ENCODE results near the gene IFI44L. TPM values are rescaled to one million over a fixed set of nuclear protein-coding genes. Genes with fewer than 3 reads are reported as not detected.

Gene IFI44L
- total RNA-seq, 1 donor from 2014 or later = 3.6 TPM

GRCh38 chr1:78617615-78618026 is 2.6 kb upstream of the IFI44L start:
- peak; percentile 88 for TF ChIP-seq CTCF (conservative IDR thresholded peaks at IDR 0.05; ENCODE audit: low read depth, low read length)
- no peak overlapping the region for H3K4me3 ChIP-seq (ENCODE audit: low read depth, low read length)
- no peak for DNase-seq (ENCODE audit: low read depth)

- DNase-seq (ENCODE audit: low read depth) = no peak
- no peak for TF ChIP-seq CTCF (conservative IDR thresholded peaks at IDR 0.05; ENCODE audit: low read depth, low read length)
- H3K4me3 ChIP-seq (ENCODE audit: low read depth, low read length) = no peak overlapping the region
Observed at GRCh38 chr1:78619032-78619431, 1.2 kb upstream of the IFI44L start.

- no peak for TF ChIP-seq CTCF (conservative IDR thresholded peaks at IDR 0.05; ENCODE audit: low read depth, low read length)
- DNase-seq (ENCODE audit: low read depth) = no peak
- H3K4me3 ChIP-seq (ENCODE audit: low read depth, low read length) = no peak overlapping the region
Observed at GRCh38 chr1:78619446-78619802, 824 bp upstream of the IFI44L start.

GRCh38 chr1:78620666-78621065 is 418 bp downstream of the IFI44L start:
- DNase-seq (ENCODE audit: low read depth) = no peak
- no peak for TF ChIP-seq CTCF (conservative IDR thresholded peaks at IDR 0.05; ENCODE audit: low read depth, low read length)
- H3K4me3 ChIP-seq (ENCODE audit: low read depth, low read length) = peak overlapping the region; percentile 51

- H3K4me3 ChIP-seq (ENCODE audit: low read depth, low read length) = no peak overlapping the region
- no peak for TF ChIP-seq CTCF (conservative IDR thresholded peaks at IDR 0.05; ENCODE audit: low read depth, low read length)
- DNase-seq (ENCODE audit: low read depth) = no peak
Observed at GRCh38 chr1:78622548-78622947, 2.3 kb downstream of the IFI44L start.

GRCh38 chr1:78624035-78624434 is 3.8 kb downstream of the IFI44L start:
- DNase-seq (ENCODE audit: low read depth) = no peak
- no peak overlapping the region for H3K4me3 ChIP-seq (ENCODE audit: low read depth, low read length)
- TF ChIP-seq CTCF (conservative IDR thresholded peaks at IDR 0.05; ENCODE audit: low read depth, low read length) = no peak

- no peak for TF ChIP-seq CTCF (conservative IDR thresholded peaks at IDR 0.05; ENCODE audit: low read depth, low read length)
- no peak overlapping the region for H3K4me3 ChIP-seq (ENCODE audit: low read depth, low read length)
- DNase-seq (ENCODE audit: low read depth) = no peak
Observed at GRCh38 chr1:78627321-78627720, 7.1 kb downstream of the IFI44L start.

Data from epithelial cell of proximal tubule (primary cell).